ENCODE results near the gene LARGE1. TPM values are rescaled to one million over a fixed set of nuclear protein-coding genes. Genes with fewer than 3 reads are reported as not detected.

LARGE1 gene
- total and polyA plus RNA-seq, 9 of the 15 experiments (the other 6 are each of a cell fraction or from before 2014, with no cell fraction given): 0.01 to 0.66 (median 0.14) TPM; not detected in 2

DNA sequence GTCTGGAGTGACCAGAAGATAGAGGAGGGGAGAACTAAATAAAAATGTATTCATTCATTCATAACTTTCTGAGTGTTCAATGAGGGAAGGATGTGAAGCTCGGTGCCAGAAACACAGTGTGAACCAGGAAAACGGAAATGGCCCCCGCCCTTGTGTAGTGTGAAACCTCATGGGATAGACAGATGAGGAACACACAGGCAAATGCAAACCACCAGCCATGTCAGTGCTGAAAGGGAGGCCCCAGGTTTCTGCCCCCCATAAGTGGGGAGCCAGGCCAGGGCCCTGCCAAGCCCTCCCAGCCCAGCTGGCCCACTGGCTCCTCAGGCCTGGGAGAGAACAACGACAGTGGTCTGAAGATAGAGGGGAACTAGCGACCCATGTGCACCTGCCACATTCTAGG is 30.5 kb downstream of the LARGE1 start:
- no peak overlapping the region for H3K4me2 ChIP-seq (ENCODE audit: insufficient read depth, low read length)
- POLR2A ChIA-PET: no interaction called here

DNA sequence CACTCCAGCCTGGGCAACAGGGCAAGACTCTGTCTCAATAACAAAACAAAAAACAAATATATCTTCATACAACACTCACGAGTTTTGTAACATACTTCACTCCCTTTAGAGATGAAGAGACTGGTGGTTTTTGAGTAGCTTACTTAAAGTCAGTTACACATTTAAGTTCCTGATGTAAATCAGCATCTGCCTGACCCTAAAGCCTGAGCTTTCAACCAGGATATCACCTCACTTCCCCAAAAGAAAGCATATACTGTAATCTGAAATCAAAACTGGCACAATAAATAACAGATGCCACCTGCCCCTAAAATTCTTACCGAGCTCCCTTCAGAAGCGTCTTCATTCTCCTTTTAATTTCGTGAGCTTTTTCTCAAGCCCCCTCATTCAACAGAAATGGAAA is 31.5 kb downstream of the LARGE1 start:
- DNase-seq (ENCODE audit: extremely low read depth in 1 of 4, low spot score in 3 of 4) (no peak), ATAC-seq (no peak), FAIRE-seq (no peak)
- Histone ChIP-seq H3K9ac (ENCODE audit: insufficient read depth in 1 of 2, low read depth in 2 of 2, low read length in 2 of 2) (no peak overlapping the region), H2AFZ (ENCODE audit: low read depth, low read length) (no peak overlapping the region), H3K27me3 (ENCODE audit: control insufficient read depth in 2 of 2, insufficient read depth in 2 of 2, low read length in 2 of 2) (no peaks in the 10 kb centered on the region), H3K9me1 (ENCODE audit: control insufficient read depth, insufficient read depth, low read length) (no peaks in the 10 kb centered on the region), H3K9me3 (replicated peaks; ENCODE audit: control insufficient read depth, insufficient read depth, low read depth, low read length) (no peaks in the 10 kb centered on the region), H3K36me3 (ENCODE audit: control insufficient read depth, insufficient read depth, low read length) (no peaks in the 10 kb centered on the region), H3K27ac (ENCODE audit: extremely low read depth, low read depth, low read length) (no peak overlapping the region), H3K4me3 (no peak overlapping the region), H4K20me1 (replicated peaks; ENCODE audit: control insufficient read depth, insufficient read depth, low read length) (no peaks in the 10 kb centered on the region), H3K79me2 (ENCODE audit: control insufficient read depth, insufficient read depth, low read length) (no peaks in the 10 kb centered on the region), H3K4me2 (ENCODE audit: insufficient read depth, low read length) (no peak overlapping the region), H3K4me1 (replicated peaks in 1 of 2; ENCODE audit: control insufficient read depth in 2 of 2, insufficient read depth in 2 of 2, low read length in 2 of 2) (no peaks in the 10 kb centered on the region)
- CTCF ChIA-PET (ENCODE audit: low intra/inter-chr PET ratio): no interaction called here
- in situ Hi-C loops (cut with MboI) (no loop called here), intact Hi-C loops (cut with micrococcal nuclease) (no loop called here)
- 0% methylated on average over 4 of the region's 4 CpGs for WGBS (ENCODE audit: insufficient coverage, low coverage, missing lambda C conversion rate)
- POLR2A ChIA-PET: no interaction called here
- BruUV-seq (replicated peaks): no TSS peak
- TF ChIP-seq ZNF197 (CRISPR knock-in tag; IDR thresholded peaks at IDR 0.05; ENCODE audit: low read depth): no peak
- TF ChIP-seq MTF1 (CRISPR knock-in tag; IDR thresholded peaks at IDR 0.05; ENCODE audit: borderline replicate concordance): no peak
- TF ChIP-seq SMARCC2 (IDR thresholded peaks at IDR 0.05; ENCODE audit: low read depth): no peak
- TF ChIP-seq, protein P1, sequence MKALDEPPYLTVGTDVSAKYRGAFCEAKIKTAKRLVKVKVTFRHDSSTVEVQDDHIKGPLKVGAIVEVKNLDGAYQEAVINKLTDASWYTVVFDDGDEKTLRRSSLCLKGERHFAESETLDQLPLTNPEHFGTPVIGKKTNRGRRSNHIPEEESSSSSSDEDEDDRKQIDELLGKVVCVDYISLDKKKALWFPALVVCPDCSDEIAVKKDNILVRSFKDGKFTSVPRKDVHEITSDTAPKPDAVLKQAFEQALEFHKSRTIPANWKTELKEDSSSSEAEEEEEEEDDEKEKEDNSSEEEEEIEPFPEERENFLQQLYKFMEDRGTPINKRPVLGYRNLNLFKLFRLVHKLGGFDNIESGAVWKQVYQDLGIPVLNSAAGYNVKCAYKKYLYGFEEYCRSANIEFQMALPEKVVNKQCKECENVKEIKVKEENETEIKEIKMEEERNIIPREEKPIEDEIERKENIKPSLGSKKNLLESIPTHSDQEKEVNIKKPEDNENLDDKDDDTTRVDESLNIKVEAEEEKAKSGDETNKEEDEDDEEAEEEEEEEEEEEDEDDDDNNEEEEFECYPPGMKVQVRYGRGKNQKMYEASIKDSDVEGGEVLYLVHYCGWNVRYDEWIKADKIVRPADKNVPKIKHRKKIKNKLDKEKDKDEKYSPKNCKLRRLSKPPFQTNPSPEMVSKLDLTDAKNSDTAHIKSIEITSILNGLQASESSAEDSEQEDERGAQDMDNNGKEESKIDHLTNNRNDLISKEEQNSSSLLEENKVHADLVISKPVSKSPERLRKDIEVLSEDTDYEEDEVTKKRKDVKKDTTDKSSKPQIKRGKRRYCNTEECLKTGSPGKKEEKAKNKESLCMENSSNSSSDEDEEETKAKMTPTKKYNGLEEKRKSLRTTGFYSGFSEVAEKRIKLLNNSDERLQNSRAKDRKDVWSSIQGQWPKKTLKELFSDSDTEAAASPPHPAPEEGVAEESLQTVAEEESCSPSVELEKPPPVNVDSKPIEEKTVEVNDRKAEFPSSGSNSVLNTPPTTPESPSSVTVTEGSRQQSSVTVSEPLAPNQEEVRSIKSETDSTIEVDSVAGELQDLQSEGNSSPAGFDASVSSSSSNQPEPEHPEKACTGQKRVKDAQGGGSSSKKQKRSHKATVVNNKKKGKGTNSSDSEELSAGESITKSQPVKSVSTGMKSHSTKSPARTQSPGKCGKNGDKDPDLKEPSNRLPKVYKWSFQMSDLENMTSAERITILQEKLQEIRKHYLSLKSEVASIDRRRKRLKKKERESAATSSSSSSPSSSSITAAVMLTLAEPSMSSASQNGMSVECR (CRISPR knock-in tag; IDR thresholded peaks at IDR 0.05): no peak
- no peak for TF ChIP-seq ZC3H4 (CRISPR knock-in tag; IDR thresholded peaks at IDR 0.05; ENCODE audit: borderline replicate concordance)
- TF ChIP-seq, protein P2, sequence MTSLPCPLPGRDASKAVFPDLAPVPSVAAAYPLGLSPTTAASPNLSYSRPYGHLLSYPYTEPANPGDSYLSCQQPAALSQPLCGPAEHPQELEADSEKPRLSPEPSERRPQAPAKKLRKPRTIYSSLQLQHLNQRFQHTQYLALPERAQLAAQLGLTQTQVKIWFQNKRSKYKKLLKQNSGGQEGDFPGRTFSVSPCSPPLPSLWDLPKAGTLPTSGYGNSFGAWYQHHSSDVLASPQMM (CRISPR knock-in tag; IDR thresholded peaks at IDR 0.05): no peak
- TF ChIP-seq SRSF1 (IDR thresholded peaks at IDR 0.05; ENCODE audit: low read depth, low read length): no peak
- no peak for TF ChIP-seq ZFX (CRISPR knock-in tag; IDR thresholded peaks at IDR 0.05)

More for the DNA sequence above, 30.5 kb downstream of the LARGE1 start:
- H3K9me1 ChIP-seq (ENCODE audit: control insufficient read depth, insufficient read depth, low read length): no peaks in the 10 kb centered on the region
- no peaks in the 10 kb centered on the region for H4K20me1 ChIP-seq (replicated peaks; ENCODE audit: control insufficient read depth, insufficient read depth, low read length)
- ATAC-seq: no peak
- H3K36me3 ChIP-seq (ENCODE audit: control insufficient read depth, insufficient read depth, low read length): no peaks in the 10 kb centered on the region
- CTCF ChIA-PET (ENCODE audit: low intra/inter-chr PET ratio): no interaction called here
- FAIRE-seq: no peak
- no TSS peak for BruUV-seq (replicated peaks)
- H3K9ac ChIP-seq (ENCODE audit: insufficient read depth in 1 of 2, low read depth in 2 of 2, low read length in 2 of 2): no peak overlapping the region
- WGBS (ENCODE audit: insufficient coverage, low coverage, missing lambda C conversion rate): 0% methylated on average over 5 of the region's 5 CpGs
- no peaks in the 10 kb centered on the region for H3K27me3 ChIP-seq (ENCODE audit: control insufficient read depth in 2 of 2, insufficient read depth in 2 of 2, low read length in 2 of 2)
- DNase-seq (ENCODE audit: extremely low read depth in 1 of 4, low spot score in 3 of 4): no peak
- no peak overlapping the region for H2AFZ ChIP-seq (ENCODE audit: low read depth, low read length)
- H3K4me3 ChIP-seq: no peak overlapping the region
- no peaks in the 10 kb centered on the region for H3K9me3 ChIP-seq (replicated peaks; ENCODE audit: control insufficient read depth, insufficient read depth, low read depth, low read length)
- no peak overlapping the region for H3K27ac ChIP-seq (ENCODE audit: extremely low read depth, low read depth, low read length)
- in situ Hi-C loops (cut with MboI): no loop called here
- H3K4me1 ChIP-seq (replicated peaks in 1 of 2; ENCODE audit: control insufficient read depth in 2 of 2, insufficient read depth in 2 of 2, low read length in 2 of 2): no peaks in the 10 kb centered on the region
- H3K79me2 ChIP-seq (ENCODE audit: control insufficient read depth, insufficient read depth, low read length): no peaks in the 10 kb centered on the region
- intact Hi-C loops (cut with micrococcal nuclease): no loop called here
- TF ChIP-seq GTF2E2 (tag; IDR thresholded peaks at IDR 0.05) (no peak), L3MBTL2 (IDR thresholded peaks at IDR 0.05) (no peak), MECOM (CRISPR knock-in tag; IDR thresholded peaks at IDR 0.05) (no peak), HNRNPLL (IDR thresholded peaks at IDR 0.05; ENCODE audit: low read depth, low read length, poor library complexity, severe bottlenecking) (no peak)
- TF ChIP-seq, protein P3, sequence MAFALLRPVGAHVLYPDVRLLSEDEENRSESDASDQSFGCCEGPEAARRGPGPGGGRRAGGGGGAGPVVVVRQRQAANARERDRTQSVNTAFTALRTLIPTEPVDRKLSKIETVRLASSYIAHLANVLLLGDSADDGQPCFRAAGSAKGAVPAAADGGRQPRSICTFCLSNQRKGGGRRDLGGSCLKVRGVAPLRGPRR (CRISPR knock-in tag; IDR thresholded peaks at IDR 0.05): no peak

All from K562 (cell line).